Breast epithelium (tissue), 3 donors: Measurements from ENCODE around the gene ALK.

Experiments
- POLR2A ChIP-seq: fragments of 450-650 bp; IDR thresholded peaks from one replicate; pipeline ENCODE4 v1.6.1; 2016; ENCODE audit warnings: antibody characterized with exemption, mild to moderate bottlenecking, moderate library complexity
- POLR2AphosphoS5 ChIP-seq, 3 donors: sonication (generic); formaldehyde crosslinking; IDR thresholded peaks; one replicate each; pipeline ENCODE4 v1.6.1; 2017; ENCODE audit warnings: antibody characterized with exemption in 3 of 3
- TF ChIP-seq, protein P1 (sequence below), 3 donors: fragments of 450-650 bp; IDR thresholded peaks; one replicate each; pipeline ENCODE4 v1.5.1; 2016 to 2017; ENCODE audit warnings: antibody characterized with exemption in 3 of 3, mild to moderate bottlenecking in 3 of 3, moderate library complexity in 3 of 3

GRCh38 chr2:29196792-29197788, 724.3 kb downstream of the ALK start:
- TF ChIP-seq, protein P1, sequence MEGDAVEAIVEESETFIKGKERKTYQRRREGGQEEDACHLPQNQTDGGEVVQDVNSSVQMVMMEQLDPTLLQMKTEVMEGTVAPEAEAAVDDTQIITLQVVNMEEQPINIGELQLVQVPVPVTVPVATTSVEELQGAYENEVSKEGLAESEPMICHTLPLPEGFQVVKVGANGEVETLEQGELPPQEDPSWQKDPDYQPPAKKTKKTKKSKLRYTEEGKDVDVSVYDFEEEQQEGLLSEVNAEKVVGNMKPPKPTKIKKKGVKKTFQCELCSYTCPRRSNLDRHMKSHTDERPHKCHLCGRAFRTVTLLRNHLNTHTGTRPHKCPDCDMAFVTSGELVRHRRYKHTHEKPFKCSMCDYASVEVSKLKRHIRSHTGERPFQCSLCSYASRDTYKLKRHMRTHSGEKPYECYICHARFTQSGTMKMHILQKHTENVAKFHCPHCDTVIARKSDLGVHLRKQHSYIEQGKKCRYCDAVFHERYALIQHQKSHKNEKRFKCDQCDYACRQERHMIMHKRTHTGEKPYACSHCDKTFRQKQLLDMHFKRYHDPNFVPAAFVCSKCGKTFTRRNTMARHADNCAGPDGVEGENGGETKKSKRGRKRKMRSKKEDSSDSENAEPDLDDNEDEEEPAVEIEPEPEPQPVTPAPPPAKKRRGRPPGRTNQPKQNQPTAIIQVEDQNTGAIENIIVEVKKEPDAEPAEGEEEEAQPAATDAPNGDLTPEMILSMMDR (IDR thresholded peaks at IDR 0.05) = peak; percentile 60 to 88 (median 74)
- TF ChIP-seq POLR2A (no peak), POLR2AphosphoS5 (IDR thresholded peaks at IDR 0.05) (peak in 1 of 3 donors; percentile 29)
